ENCODE measurements around the gene HAUS7.
A peak's percentile ranks its signal among the peaks of the same experiment; 100 is the strongest.

HAUS7 gene

GRCh38 chrX:153470411-153471363, at the start of gene HAUS7:
Gene HAUS7 (minus strand): TSS chrX:153470576. CDS start chrX:153470557, 19 bp downstream.
- DNase-seq (ENCODE audit: low spot score), result peak; percentile 86

DNA sequence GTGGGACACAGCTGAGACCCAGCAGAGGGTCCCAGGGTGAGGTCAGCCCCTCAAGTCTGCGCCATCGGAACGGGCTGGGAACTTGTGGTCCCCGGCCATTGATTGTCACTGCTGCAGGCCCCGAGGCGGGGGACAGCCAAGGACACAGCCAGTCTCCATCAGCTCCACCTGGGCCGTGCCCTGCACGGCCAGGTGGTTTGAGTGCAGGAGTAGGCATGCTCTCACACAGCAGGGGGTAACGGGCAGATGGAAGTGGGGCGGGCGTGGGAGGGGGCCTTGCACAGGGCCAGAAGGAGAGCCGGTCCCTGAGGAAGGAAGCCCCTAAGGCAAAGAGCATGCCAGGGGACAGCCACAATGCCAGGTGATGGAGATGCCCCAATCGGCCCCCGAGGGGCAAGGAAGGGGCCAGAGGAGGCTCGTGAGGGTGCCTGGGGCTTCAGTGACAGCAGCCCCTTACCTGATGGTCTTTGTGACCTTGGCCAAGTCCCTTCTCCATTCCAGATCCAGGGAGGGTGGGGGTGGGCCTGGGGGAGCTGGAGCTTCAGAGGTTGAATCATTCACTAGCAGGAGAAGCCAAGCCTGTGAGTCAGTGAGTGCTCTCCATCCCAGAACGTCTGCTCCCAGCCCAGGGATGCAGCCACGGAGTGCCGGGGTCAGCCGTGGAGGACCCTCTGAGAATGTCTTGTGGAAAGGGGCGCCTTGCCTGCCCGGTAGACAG, 49.4 kb upstream of the HAUS7 start:
- peak; percentile 34 for DNase-seq (ENCODE audit: low spot score)

DNA sequence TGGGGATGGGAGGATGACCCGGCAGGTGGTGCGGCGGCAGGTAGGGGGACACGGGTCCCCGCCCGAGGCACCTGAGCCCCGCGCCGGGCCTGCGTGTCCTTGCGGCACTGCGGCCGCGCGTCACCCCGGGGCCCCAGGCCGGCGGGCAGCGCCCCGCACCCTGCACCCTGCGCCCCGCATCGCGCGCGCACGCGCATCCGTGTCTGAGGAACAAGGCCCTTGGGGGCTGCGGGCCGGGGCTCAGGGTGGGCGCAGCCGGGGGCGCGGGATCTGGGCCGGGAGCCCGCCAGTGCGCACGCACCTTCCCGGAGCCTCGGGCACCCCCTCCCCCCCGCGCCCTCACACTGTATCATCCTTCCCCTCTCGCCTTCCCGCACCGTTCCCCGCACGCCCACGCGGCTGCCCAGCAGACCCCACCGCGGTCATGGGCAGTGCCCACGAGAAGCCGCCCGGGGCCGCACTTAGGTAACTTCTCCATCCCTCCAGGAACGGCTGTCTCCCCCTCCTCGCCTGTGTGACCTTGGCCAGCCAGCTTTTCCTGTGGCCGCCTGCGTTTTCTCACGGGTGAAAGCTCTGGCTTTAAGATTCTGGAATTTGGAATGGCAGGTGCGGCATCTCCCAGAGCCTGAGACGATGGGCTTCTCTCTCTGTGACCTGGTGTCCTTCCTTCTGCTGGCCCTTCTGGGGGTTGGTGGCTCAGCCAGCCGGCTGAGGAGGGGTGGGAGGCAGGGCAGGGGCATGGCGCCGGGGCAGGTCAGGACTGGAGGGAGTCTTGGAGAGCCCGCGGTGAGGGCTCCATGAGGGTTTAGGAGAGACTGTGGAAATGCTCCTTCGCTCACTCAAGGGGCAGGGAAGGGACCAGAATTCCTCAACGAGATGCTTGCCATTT, 47.8 kb upstream of the HAUS7 start:
- DNase-seq (ENCODE audit: low spot score), result no peak

- no peak for DNase-seq (ENCODE audit: low spot score)
Measured at GRCh38 chrX:153517423-153517822, 47.0 kb upstream of the HAUS7 start, which contains the start of gene ATP2B3. Gene ATP2B3 (plus strand): TSS chrX:153517642. CDS start chrX:153536248, 18,606 bp downstream.

DNA sequence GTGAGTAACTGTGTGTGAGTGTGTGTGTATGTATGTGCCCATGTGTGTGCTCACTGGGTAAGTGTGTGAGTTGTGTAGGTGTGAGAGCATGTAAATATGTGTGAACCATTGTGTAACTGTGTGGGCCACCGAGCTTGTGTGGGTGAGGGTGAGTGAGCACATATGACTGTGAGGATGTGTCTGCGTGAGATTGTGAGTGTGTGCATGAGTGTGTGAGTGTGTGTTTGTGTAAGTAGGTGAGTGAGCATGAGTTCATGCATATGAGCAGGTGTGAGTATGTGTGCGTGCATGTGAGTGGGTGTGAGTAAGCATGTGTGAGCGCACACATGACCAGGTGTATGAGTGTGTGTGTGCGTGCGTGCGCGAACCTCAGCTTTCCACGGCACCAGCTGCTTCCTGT, 45.7 kb upstream of the HAUS7 start:
- DNase-seq (ENCODE audit: low spot score), result no peak

DNA sequence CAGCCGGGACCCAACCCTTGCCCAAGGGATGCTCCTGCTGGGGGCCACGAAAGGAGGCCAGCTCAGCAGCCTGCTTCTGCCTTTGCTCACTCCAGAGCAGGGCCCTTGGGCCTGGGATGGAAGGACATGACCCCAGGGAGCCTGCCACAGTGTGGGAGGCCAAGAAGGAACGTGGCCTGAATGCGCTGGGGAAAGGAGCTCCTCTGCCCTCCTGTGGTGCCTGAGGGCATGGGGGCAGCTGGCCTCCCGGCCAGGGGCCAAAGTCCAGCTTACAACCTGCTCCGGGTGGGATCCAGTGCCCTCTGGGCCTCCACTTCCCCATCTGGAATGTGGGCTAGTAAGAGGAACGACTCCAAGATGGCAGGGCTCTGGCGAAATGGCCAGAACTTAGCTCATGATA, 45.1 kb upstream of the HAUS7 start:
- DNase-seq (ENCODE audit: low spot score), result no peak

GRCh38 chrX:153514259-153514658, 43.9 kb upstream of the HAUS7 start:
- no peak for DNase-seq (ENCODE audit: low spot score)

GRCh38 chrX:153513265-153513664, 42.9 kb upstream of the HAUS7 start:
- no peak for DNase-seq (ENCODE audit: low spot score)

DNA sequence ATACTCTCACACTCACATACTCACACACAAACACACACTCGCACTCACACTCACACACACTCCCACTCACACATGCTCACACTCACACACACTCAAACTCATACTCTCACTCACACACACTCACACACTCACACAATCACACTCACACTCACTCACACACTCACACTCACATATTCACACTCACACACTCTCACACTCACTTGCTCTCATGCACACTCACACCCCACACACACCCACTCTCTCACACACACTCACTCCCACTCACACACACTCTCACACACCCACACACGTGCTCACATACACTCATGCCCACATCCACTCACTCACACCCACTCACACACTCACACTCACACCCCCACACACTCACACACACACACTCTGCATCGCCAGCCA, 42.1 kb upstream of the HAUS7 start:
- DNase-seq (ENCODE audit: low spot score), result no peak

DNA sequence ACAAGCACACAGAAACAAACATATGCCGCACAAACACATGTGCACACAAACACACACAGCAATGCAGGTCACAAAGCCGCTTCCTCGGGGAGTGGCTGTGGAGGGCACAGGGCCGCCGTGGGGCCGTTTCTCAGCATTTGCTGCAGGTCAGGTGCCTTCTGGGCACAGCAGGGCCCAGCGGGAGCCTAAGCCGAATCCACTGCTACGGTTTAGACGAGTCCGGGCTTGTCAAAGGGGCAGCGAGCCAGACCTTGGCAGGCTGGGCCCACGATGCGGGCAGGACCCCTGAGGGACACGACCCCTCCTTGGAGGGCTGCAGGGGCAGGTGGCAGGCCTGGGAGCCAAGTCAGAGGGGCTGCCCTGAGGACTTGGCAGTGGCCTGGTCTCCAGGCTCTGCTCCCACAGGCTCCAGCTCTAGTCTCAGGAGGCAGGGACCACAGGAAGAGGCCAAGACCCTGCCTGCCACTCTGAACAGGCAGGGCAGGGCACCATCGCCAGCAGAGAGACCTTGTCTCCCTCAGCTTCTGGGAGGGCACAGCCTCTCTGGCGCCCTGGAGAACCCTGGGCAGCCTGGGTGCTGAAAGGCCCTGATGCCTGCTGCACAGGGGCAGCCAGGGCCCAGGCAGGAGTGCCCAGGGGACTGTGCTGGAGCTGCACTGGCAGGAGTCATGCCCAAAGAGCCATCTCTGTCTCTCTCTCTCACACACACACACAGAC, 41.6 kb upstream of the HAUS7 start:
- DNase-seq (ENCODE audit: low spot score), result no peak

- no peak for DNase-seq (ENCODE audit: low spot score)
Measured at GRCh38 chrX:153510383-153510782, 40.0 kb upstream of the HAUS7 start.

DNA sequence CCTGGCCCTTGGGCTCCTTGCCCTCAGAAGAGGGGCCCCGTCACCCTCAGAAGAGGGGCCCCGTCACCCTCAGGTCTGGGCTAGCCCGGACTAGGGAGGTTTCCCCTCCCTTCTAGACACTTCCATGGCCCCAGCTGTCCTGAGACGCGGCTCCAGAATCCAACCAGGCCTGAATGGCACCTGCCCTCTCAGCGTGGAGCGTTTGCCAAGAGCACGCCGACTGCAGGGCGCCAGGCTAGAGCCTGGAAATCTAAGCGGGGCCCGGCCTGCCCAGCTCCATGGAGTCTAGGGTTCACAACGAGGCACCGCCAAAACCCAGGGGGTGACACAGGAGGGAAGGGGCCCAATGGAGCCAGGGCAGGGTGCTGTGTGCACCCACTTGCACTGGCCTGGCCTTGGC, 39.2 kb upstream of the HAUS7 start:
- DNase-seq (ENCODE audit: low spot score), result no peak

- DNase-seq (ENCODE audit: low spot score), result peak; percentile 63
Measured at GRCh38 chrX:153507484-153508178, 37.3 kb upstream of the HAUS7 start.

- no peak for DNase-seq (ENCODE audit: low spot score)
Measured at GRCh38 chrX:153505361-153505760, 35.0 kb upstream of the HAUS7 start.

DNA sequence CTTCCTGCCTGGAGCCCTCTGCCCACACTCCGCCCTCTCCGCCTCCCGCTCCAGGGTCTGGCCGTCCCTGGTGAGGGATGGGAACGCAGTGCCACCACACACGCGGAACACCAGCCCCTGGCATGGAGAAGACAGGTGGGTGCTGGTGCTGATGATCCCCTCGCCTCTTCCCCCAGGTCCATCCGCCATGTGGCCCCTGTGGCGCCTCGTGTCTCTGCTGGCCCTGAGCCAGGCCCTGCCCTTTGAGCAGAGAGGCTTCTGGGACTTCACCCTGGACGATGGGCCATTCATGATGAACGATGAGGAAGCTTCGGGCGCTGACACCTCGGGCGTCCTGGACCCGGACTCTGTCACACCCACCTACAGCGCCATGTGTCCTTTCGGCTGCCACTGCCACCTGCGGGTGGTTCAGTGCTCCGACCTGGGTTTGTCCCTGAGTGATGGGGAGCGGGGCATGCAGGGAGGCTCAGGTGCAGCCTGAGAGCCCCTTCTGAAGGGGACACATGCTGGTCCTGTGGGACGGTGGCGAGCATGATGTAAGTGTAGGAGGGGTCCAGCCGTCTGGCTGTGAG, 34.2 kb upstream of the HAUS7 start:
- DNase-seq (ENCODE audit: low spot score), result no peak

DNA sequence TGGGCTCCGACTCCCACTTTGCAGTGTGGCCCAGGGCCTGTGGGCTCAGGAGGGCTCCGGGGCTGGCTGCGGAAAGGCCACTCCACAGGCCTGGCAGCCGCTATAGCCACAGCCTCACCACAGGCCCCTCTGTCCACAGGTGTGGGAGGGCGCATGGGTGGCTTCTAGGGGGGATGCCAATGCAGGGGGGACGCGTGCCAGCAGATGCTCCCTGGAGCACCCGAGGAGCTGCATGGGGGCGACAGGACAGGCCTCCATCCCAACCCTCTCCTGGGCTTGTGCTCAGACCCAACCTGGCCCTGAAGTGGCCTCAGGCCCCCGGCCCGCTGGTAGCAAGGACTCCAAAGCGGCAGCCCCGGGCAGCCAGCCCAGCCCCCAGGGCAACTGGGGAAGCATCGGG, 32.4 kb upstream of the HAUS7 start:
- no peak for DNase-seq (ENCODE audit: low spot score)

DNA sequence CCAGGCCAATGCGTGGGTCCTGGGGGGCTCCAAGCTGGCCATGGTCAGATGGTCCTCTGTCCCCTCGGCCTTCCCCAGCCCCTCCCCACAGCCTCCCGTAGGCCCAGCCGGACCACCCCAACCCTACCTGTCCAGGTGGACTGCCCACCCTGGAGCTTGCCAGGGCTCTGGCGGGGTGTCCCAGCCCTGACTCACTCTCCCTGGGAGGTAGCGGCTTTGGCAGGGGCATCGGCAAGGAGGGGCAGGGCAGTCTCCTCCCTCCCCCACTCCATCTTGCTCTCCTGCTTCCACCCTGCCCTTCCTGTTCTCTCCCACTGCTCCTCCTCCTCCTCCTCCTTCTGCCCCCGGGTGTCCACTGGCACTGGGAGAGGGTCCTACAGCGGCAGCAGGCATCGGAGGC, 31.8 kb upstream of the HAUS7 start:
- no peak for DNase-seq (ENCODE audit: low spot score)

- no peak for DNase-seq (ENCODE audit: low spot score)
Measured at GRCh38 chrX:153501530-153501929, 31.2 kb upstream of the HAUS7 start.

DNA sequence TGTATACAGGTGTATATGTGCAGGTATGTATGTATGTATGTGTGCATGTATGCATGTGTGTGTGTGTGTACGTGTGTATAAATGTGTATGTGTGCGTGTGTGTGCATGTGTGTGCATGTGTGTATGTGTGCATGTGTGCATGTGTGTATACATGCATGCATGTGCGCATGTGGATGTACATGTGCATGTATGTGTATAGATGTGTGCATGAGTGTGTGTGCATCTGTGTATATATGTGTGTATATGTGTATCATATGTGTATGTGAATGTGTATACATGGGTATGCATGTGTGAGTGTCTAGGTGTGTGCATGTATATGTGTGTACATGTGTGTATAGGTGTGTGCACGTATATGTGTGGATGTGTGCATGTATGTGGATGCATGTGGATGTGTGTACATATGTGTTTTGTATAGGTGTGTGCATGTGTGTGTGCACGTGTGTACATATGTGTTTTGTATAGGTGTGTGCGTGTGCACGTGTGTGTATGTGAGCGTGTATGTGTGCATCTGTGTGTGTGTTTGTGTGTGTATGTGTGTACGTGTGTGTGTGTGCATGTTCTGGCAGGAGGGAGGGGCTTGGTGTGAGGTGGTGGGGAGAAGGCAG, 30.4 kb upstream of the HAUS7 start:
- DNase-seq (ENCODE audit: low spot score), result no peak

DNA sequence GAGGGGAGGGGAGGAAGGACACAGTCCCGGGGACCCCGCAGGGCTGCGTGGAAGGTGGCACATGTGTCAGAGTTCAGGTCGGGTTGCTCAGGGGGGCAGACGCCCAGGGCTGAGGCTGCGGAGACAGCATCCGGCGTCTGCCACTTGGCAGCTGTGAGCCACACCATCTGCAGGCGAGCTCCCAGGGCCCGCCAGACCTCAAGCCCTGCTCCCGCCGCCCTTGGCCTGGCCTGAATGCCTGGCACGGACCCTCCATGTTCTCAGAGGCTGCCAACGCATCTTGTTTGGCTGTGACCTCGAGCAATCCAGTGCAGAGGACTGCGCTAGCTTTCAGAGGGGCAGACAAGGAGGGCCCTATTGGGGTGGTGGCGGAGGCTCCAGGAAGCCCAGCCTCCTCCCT, 29.5 kb upstream of the HAUS7 start:
- DNase-seq (ENCODE audit: low spot score), result no peak

All from kidney tubule cell (primary cell).